22Rv1 (cell line): ENCODE results near the gene ITGB1.

Source experiments
- H3K27ac ChIP-seq: fragments of 450-650 bp; 2 replicates; pipeline ENCODE4 v1.5.1; 2017
- ZFX ChIP-seq: fragments of 450-650 bp; IDR thresholded peaks from 2 replicates; pipeline ENCODE4 v1.6.1; 2017; ENCODE audit warnings: antibody characterized with exemption, borderline replicate concordance
- TF ChIP-seq, protein P1 (sequence below): fragments of 450-650 bp; IDR thresholded peaks from 2 replicates; pipeline ENCODE4 v1.5.1; 2017; ENCODE audit warnings: mild to moderate bottlenecking

Gene ITGB1

DNA sequence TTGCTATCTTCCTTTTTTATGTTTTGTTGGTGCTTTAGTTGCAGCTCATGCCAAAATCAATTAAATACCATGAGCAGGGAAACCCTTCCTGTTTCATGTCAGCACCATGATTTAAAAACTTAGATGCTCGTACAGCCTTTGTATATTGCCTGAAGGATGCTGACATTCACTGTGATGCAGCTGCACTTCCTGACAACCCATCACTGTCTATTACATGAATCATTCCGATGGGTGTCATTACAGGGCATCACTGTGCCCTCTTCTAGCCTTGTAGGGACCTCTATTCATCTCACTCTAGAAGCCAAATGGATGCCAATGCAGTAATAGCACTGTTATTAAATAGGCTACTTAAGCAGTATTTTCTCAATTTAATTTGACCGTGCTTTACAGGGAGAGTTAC, 18.3 kb upstream of the ITGB1 start:
- no peak overlapping the region for H3K27ac ChIP-seq
- no peak for TF ChIP-seq ZFX
- TF ChIP-seq, protein P1, sequence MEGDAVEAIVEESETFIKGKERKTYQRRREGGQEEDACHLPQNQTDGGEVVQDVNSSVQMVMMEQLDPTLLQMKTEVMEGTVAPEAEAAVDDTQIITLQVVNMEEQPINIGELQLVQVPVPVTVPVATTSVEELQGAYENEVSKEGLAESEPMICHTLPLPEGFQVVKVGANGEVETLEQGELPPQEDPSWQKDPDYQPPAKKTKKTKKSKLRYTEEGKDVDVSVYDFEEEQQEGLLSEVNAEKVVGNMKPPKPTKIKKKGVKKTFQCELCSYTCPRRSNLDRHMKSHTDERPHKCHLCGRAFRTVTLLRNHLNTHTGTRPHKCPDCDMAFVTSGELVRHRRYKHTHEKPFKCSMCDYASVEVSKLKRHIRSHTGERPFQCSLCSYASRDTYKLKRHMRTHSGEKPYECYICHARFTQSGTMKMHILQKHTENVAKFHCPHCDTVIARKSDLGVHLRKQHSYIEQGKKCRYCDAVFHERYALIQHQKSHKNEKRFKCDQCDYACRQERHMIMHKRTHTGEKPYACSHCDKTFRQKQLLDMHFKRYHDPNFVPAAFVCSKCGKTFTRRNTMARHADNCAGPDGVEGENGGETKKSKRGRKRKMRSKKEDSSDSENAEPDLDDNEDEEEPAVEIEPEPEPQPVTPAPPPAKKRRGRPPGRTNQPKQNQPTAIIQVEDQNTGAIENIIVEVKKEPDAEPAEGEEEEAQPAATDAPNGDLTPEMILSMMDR: no peak

DNA sequence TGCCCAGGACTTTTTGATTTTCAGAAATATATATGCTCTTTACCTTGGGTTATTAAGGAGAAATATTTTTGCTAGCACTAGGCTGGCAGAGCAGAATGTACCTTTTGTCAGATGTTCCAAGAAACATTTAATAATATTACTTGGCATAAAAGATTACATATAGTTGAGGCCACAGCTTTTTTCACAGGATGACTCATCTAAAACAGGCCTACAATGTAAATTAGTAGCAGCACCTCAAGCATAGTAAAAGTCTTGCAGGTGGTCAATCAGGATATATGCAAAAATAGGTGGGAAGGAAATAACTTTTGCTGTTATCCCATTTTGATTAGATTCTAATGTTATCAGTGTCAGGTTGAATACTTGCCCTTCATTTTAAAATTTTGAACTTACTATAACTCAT, 14.9 kb upstream of the ITGB1 start:
- TF ChIP-seq, protein P1: no peak
- TF ChIP-seq ZFX: no peak
- H3K27ac ChIP-seq: no peak overlapping the region

DNA sequence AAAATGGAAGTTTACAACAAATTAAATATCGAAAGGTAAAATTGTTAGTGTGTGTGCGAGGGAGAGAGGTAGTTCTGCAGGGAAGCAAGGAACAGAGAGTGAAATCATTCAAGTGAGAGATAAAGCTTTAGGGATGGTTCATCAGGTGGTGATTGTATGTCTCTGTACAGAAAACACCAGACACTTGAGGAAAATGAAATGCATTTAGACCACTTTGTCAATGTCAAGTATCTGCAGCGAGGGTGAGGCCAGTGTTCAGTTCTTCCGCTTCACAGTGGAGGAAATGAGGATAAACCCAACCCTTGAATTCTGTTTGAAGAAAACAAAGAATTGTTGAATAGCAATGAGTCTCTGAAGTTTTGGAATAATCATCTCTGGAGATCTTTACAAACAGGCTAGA, 14.4 kb upstream of the ITGB1 start:
- TF ChIP-seq, protein P1: no peak
- no peak for TF ChIP-seq ZFX
- no peak overlapping the region for H3K27ac ChIP-seq

DNA sequence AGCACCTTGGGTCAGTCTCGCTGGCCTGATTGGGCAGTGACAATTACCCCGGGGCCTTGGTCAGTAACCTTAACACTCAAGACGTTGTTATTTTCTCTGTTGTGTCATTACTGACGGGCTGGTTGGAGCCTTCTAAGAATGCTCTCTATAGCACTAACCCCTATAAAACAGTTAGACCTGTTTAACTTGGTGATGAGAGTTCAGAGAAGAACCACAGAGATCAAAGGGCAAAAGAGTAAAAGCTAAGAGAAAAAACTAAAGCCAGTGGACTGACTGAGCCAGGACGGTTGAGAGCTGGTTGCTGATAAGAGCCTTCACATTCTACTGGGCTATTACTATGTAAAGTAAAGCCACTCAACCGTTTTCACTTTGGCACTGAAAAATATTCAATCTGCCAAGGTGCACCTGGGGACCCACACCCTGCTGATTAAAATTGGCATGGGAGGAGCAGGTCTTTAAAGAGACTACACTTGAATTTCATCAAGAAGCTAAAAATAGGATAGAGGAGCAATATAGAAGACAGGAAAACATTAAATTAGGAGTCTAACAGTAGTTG, 13.6 kb upstream of the ITGB1 start:
- no peak overlapping the region for H3K27ac ChIP-seq
- TF ChIP-seq, protein P1: no peak
- TF ChIP-seq ZFX: no peak

DNA sequence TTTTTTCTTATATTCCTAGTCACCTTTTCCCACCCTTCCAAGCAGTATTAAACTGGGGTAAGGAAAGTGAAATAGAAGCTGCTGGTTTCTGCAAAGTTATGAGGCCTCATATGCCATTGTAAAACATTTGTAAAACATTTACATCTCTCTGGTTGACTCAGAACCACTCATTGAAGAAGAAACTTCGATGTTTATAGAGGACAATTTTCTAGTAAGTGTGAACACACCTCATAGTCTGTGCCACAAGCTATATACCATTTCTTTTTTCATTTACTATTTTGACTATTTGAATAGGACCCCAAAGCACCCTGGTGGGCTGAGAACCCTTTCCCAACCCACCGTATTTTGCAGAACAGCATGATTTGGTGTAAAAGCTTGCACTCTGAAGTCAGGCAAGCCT, 12.9 kb upstream of the ITGB1 start:
- H3K27ac ChIP-seq: no peak overlapping the region
- TF ChIP-seq, protein P1: no peak
- no peak for TF ChIP-seq ZFX

GRCh38 chr10:32964270-32964669, 6.2 kb upstream of the ITGB1 start:
- no peak overlapping the region for H3K27ac ChIP-seq
- TF ChIP-seq, protein P1: no peak
- no peak for TF ChIP-seq ZFX

DNA sequence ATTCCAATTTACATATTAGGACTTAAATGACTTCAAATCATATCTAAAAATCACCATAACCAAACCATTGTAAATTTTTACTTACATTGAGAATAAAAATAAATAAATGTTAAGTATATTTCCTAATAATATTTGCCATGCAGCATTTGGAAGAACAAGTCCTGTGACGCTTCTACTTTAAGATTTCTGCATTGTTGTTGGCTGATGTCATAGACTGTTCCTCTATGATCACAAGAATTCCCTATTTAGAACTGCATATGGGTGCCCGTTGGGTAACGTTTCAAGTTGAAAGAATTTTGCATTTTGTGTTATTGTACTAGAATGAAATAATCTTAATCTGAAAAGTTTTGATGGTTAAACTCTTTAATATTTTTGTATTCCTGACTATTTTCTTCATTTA, 5.1 kb upstream of the ITGB1 start:
- no peak overlapping the region for H3K27ac ChIP-seq
- TF ChIP-seq, protein P1: no peak
- TF ChIP-seq ZFX: no peak
